Spleen (tissue), 11 donors: Measurements from ENCODE around the gene SLAMF6. TPM values are rescaled to one million over a fixed set of nuclear protein-coding genes. Genes with fewer than 3 reads are reported as not detected.

Experiments
- DNase-seq: peaks from one replicate; pipeline ENCODE4 v3.0.0-alpha.2; 2020
- H3K27ac ChIP-seq, 8 donors: fragments of 200-600 bp; sonication (generic) in 7 of 8; 1 replicate in 4 of 8; 2 replicates in 4 of 8; pipeline versions ENCODE4 v1.5.0 to v1.8.0; 2016 to 2021; ENCODE audit warnings: inconsistent platforms in 4 of 8, mild to moderate bottlenecking in 4 of 8, moderate library complexity in 1 of 8
- H3K27me3 ChIP-seq, 7 donors: fragments of 200-600 bp; sonication (generic) in 6 of 7; replicated peaks in 1 of 7; 1 replicate in 4 of 7; 2 replicates in 3 of 7; pipeline versions ENCODE4 v1.5.0 to v1.8.0; 2016 to 2021; ENCODE audit warnings: inconsistent platforms in 3 of 7, mild to moderate bottlenecking in 1 of 7
- H3K36me3 ChIP-seq, 6 donors: fragments of 200-600 bp; sonication (generic) in 5 of 6; 1 replicate in 4 of 6; 2 replicates in 2 of 6; pipeline versions ENCODE4 v1.5.0 to v1.8.0; 2016 to 2021; ENCODE audit warnings: inconsistent platforms in 2 of 6
- H3K4me1 ChIP-seq, 6 donors: fragments of 200-600 bp; sonication (generic) in 5 of 6; 1 replicate in 3 of 6; 2 replicates in 3 of 6; pipeline versions ENCODE4 v1.5.0 to v1.8.0; 2016 to 2021; ENCODE audit warnings: inconsistent platforms in 3 of 6
- H3K4me3 ChIP-seq, 8 donors: fragments of 200-600 bp; sonication (generic) in 7 of 8; 1 replicate in 4 of 8; 2 replicates in 4 of 8; pipeline versions ENCODE4 v1.5.0 to v1.8.0; 2016 to 2021; ENCODE audit warnings: inconsistent platforms in 4 of 8, mild to moderate bottlenecking in 4 of 8, moderate library complexity in 2 of 8
- H3K9me3 ChIP-seq, 8 donors: fragments of 200-600 bp; sonication (generic) in 7 of 8; 1 replicate in 4 of 8; 2 replicates in 4 of 8; pipeline versions ENCODE4 v1.5.0 to v1.8.0; 2016 to 2021; ENCODE audit warnings: inconsistent platforms in 4 of 8
- POLR2A ChIP-seq, 3 donors: fragments of 450-650 bp; IDR thresholded peaks; one replicate each; pipeline ENCODE4 v1.5.1; 2017; ENCODE audit warnings: antibody characterized with exemption in 3 of 3, mild to moderate bottlenecking in 1 of 3
- POLR2AphosphoS5 ChIP-seq, 3 donors: sonication (generic); formaldehyde crosslinking; IDR thresholded peaks; one replicate each; pipeline ENCODE4 v1.5.1; 2017; ENCODE audit warnings: antibody characterized with exemption in 3 of 3
- WGBS, 5 donors: extraction: QIAGEN DNeasy Blood & Tissue Kit in 3 of 5; methylation state at CpG; one replicate each; pipeline versions ENCODE4 v1.1.5 to v1.1.7; 2013 to 2018; 5-methylcytosine and 5-hydroxymethylcytosine counted together
- intact Hi-C: fragments of 100-400 bp; cut with DNase I; formaldehyde crosslinking; loops from one replicate; pipeline ENCODE4 v1.15.0; 2023; ENCODE audit warnings: low total_unique reads
- polyA plus RNA-seq, 3 donors: library from polyadenylated mRNA; stranded (reverse); fragments of 200-250 nt; gene quantifications; one replicate each; pipeline ENCODE4 v1.2.1, GENCODE V29; 2013
- total RNA-seq, 7 donors: library from RNA; depleted of rRNA in 3 of 7; stranded (reverse); fragments of >200 nt in 3 of 7; fragmentation: NEBNext Ultra II Directional in 4 of 7; extraction: Animal tissue kit (Norgen Biotek cat#: 25700) in 4 of 7; gene quantifications; one replicate each; pipeline versions ENCODE4 v1.1.0 to v1.2.1, GENCODE V29; 2016 to 2021
- TF ChIP-seq, protein P1 (sequence below), 11 experiments: fragments of 200-600 bp in 7 of 11; fragments of 450-650 bp in 4 of 11; sonication (generic) in 4 of 11; IDR thresholded peaks in 8 of 11; conservative IDR thresholded peaks in 3 of 11; 1 replicate in 7 of 11; 2 replicates in 4 of 11; pipeline versions ENCODE4 v1.4.0 to v1.8.0; 2016 to 2021; ENCODE audit warnings: antibody characterized with exemption in 11 of 11, inconsistent platforms in 4 of 11, mild to moderate bottlenecking in 1 of 11
- donor health status: healthy with polysubstance abuse.
- donor health status: DM: no; HTN: no; CAD: no; lungs with moderate emphysema.
- donor health status: DM: no; HTN: no; CAD: no.
- donor health status: Bipolar disorder and iron deficiency.
- donor health status: healthy.
- donor health status: DM: no; HTN: no; CAD: no.
- donor health status: DM: yes; HTN: yes; CAD: no.

SLAMF6 gene
- total and polyA plus RNA-seq, 10 donors = 21.5 to 52.4 (median 36.1) TPM

DNA sequence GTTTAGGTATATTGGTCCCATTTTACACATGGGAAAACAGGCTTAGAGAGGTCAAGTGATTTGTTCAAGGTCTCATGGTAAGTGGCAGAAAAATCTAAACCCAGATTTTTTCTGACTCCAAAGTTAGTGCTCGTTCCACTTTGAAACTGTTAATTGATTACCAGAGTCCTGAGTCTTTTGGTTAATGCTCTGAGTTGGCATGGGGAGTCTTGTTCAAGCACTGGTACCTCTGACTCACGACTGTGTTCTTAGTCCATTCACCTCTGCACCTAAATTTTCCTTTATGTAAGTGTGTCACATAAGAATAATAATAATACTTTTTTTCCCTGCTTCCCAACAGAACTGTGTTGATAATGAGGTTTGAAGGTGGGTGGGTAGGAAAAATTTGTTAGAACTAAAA, 63.4 kb downstream of the SLAMF6 start:
- intact Hi-C loops = no loop called here
- peak overlapping the region; percentile 21 to 83 (median 70) for H3K27ac ChIP-seq
- TF ChIP-seq POLR2A (IDR thresholded peaks at IDR 0.05) (no peak), POLR2AphosphoS5 (IDR thresholded peaks at IDR 0.05) (no peak)
- TF ChIP-seq, protein P1, sequence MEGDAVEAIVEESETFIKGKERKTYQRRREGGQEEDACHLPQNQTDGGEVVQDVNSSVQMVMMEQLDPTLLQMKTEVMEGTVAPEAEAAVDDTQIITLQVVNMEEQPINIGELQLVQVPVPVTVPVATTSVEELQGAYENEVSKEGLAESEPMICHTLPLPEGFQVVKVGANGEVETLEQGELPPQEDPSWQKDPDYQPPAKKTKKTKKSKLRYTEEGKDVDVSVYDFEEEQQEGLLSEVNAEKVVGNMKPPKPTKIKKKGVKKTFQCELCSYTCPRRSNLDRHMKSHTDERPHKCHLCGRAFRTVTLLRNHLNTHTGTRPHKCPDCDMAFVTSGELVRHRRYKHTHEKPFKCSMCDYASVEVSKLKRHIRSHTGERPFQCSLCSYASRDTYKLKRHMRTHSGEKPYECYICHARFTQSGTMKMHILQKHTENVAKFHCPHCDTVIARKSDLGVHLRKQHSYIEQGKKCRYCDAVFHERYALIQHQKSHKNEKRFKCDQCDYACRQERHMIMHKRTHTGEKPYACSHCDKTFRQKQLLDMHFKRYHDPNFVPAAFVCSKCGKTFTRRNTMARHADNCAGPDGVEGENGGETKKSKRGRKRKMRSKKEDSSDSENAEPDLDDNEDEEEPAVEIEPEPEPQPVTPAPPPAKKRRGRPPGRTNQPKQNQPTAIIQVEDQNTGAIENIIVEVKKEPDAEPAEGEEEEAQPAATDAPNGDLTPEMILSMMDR (IDR thresholded peaks at IDR 0.05 in 8 of 11, conservative IDR thresholded peaks at IDR 0.05 in 3 of 11) = no peak
- no peaks in the 10 kb centered on the region for H3K9me3 ChIP-seq
- no peak overlapping the region for H3K4me3 ChIP-seq
- DNase-seq = no peak
- no peaks in the 10 kb centered on the region for H3K27me3 ChIP-seq
- WGBS, 5 donors = 72 to 80% (median 77%) methylated on average over 2 of the region's 2 CpGs
- no peaks in the 10 kb centered on the region for H3K36me3 ChIP-seq
- H3K4me1 ChIP-seq = peaks cover 9 to 34% (median 19%) of the 10 kb centered on the region in 6 donors

DNA sequence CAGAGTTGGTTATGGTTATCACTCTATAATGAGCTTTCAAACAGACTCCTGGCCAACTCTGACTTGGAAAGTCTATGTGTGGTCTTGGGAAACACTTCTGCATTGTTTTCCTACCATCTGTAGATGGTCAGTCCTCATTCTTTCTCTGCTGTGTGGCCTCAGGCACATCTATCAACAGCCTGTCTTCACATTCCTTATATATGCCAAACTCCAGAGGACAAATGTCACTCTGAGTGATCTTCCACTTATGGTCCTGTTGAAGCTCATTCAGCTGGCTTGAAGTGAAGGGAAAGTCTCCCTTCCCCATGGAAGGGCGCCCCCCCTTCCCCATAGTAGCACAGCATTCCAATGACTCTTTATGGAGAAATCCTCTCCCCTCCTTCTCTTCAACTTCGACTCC, 64.0 kb downstream of the SLAMF6 start:
- H3K4me3 ChIP-seq = no peak overlapping the region
- peaks cover 8 to 34% (median 16%) of the 10 kb centered on the region in 6 donors for H3K4me1 ChIP-seq
- H3K27ac ChIP-seq = peak overlapping the region in 1 of 8 donors; percentile 83
- H3K9me3 ChIP-seq = no peaks in the 10 kb centered on the region
- no peak for DNase-seq
- intact Hi-C loops = no loop called here
- H3K36me3 ChIP-seq = no peaks in the 10 kb centered on the region
- no peaks in the 10 kb centered on the region for H3K27me3 ChIP-seq
- TF ChIP-seq POLR2AphosphoS5 (IDR thresholded peaks at IDR 0.05) = no peak
- no peak for TF ChIP-seq POLR2A (IDR thresholded peaks at IDR 0.05)
- TF ChIP-seq, protein P1 (IDR thresholded peaks at IDR 0.05 in 8 of 11, conservative IDR thresholded peaks at IDR 0.05 in 3 of 11) = no peak
- WGBS, 5 donors = 43 to 93% (median 65%) methylated on average over 2 of the region's 2 CpGs

DNA sequence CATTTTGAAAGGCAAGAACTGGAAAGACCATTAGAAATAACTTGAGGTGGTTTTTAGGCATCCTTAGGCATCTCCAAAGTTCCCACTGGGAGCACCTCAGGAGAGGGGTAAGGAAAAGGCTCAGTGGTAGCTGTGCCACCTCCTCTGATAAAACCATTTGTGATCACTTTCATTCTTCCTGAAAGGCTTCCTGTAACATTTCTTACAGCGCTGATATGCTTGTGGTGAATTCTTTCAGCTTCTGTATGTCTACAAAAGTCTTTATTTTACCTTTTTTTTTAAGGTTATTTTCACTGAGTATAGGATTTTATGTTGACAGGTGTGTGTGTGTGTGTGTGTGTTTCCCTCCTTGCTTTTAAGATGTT, 67.9 kb downstream of the SLAMF6 start:
- no peak overlapping the region for H3K27ac ChIP-seq
- TF ChIP-seq, protein P1 (IDR thresholded peaks at IDR 0.05 in 8 of 11, conservative IDR thresholded peaks at IDR 0.05 in 3 of 11) = no peak
- TF ChIP-seq POLR2AphosphoS5 (IDR thresholded peaks at IDR 0.05) = no peak
- WGBS, 5 donors = 50 to 65% (median 52%) methylated on average over 1 of the region's 1 CpG
- intact Hi-C loops = no loop called here
- H3K27me3 ChIP-seq = no peaks in the 10 kb centered on the region
- H3K9me3 ChIP-seq = no peaks in the 10 kb centered on the region
- DNase-seq = no peak
- H3K4me1 ChIP-seq = peaks cover 0 to 42% (median 10%) of the 10 kb centered on the region in 6 donors
- H3K4me3 ChIP-seq = no peak overlapping the region
- no peaks in the 10 kb centered on the region for H3K36me3 ChIP-seq

GRCh38 chr1:160454371-160455152, 68.5 kb downstream of the SLAMF6 start:
- Histone ChIP-seq H3K27me3 (no peaks in the 10 kb centered on the region), H3K36me3 (no peaks in the 10 kb centered on the region), H3K27ac (no peak overlapping the region), H3K4me1 (peaks cover 0 to 36% (median 4%) of the 10 kb centered on the region in 6 donors), H3K4me3 (no peak overlapping the region), H3K9me3 (no peaks in the 10 kb centered on the region)
- no peak for DNase-seq
- TF ChIP-seq POLR2AphosphoS5 (IDR thresholded peaks at IDR 0.05) = no peak
- TF ChIP-seq, protein P1 (IDR thresholded peaks at IDR 0.05 in 8 of 11, conservative IDR thresholded peaks at IDR 0.05 in 3 of 11) = no peak
- no peak for TF ChIP-seq POLR2A (IDR thresholded peaks at IDR 0.05)
- intact Hi-C loops = no loop called here
- WGBS, 5 donors = 76 to 84% (median 81%) methylated on average over 6 of the region's 6 CpGs
